BE2C (cell line): ENCODE measurements around the gene ECEL1.

Experiments
- DNase-seq: peaks from one replicate; pipeline ENCODE4 v3.0.0-alpha.2; 2020
- H3K27me3 ChIP-seq: fragments of 250-450 bp; sonication (Bioruptor Pico); 2 replicates; pipeline ENCODE4 v1.5.1; 2020; ENCODE audit warnings: mild to moderate bottlenecking
- H3K36me3 ChIP-seq: fragments of 250-450 bp; sonication (Bioruptor Pico); 2 replicates; pipeline ENCODE4 v1.5.1; 2020; ENCODE audit warnings: mild to moderate bottlenecking
- H3K4me1 ChIP-seq: fragments of 250-450 bp; sonication (Bioruptor Pico); 2 replicates; pipeline ENCODE4 v1.5.1; 2020
- H3K4me3 ChIP-seq: 2 replicates; pipeline ENCODE4 v1.5.1; 2011; ENCODE audit warnings: low read depth, low read length
- H3K9me3 ChIP-seq: fragments of 250-450 bp; sonication (Bioruptor Pico); 2 replicates; pipeline ENCODE4 v1.5.1; 2020
- TF ChIP-seq, protein P1 (sequence below): IDR thresholded peaks from 2 replicates; pipeline ENCODE4 v1.5.1; 2012; ENCODE audit warnings: mild to moderate bottlenecking, low read depth, low read length

The ECEL1 gene

DNA sequence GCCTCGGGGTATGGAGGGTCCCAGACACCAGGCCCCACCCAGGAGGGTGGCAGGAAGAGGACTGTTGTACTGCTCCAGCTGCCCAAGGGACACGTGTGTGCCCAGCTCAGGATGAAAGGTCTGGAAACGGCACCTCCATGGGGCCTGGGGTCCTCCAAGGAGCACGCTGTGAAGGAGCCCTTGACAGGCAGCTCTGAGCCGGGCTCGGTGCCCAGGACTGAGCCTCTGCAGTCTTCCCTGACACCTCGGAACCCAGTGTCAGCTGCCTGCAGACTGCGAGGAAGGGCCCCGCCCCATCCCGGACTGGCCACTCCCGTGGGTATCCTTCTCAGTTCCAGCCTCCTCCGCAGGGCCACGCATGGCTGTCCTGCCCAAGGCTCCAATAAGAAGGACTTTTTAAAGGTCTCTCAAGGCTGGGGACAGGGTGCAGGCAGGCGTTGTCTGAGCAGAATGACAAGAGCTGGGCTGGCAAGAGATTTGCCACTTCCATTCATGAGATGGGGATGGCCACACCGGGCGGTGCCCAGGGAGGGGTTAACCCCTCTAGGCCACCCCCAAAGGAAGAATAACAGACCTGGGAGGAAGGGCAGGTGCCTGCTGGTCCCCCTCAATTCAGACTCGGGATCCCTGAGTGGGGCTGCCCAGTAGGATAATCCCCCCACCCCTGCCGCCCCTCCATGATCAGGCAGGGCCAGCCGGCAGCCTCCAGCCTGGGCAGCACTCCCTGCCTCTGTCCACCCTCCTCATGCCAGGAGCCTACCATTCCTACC lies 8.9 kb downstream of the ECEL1 start:
- Histone ChIP-seq H3K9me3 (no peaks in the 10 kb centered on the region), H3K4me3 (no peak overlapping the region), H3K27me3 (peaks cover 18% of the 10 kb centered on the region), H3K36me3 (no peaks in the 10 kb centered on the region), H3K4me1 (no peaks in the 10 kb centered on the region; the same call in 1 of the 2 replicates)
- peak; percentile 9 for DNase-seq
- TF ChIP-seq, protein P1, sequence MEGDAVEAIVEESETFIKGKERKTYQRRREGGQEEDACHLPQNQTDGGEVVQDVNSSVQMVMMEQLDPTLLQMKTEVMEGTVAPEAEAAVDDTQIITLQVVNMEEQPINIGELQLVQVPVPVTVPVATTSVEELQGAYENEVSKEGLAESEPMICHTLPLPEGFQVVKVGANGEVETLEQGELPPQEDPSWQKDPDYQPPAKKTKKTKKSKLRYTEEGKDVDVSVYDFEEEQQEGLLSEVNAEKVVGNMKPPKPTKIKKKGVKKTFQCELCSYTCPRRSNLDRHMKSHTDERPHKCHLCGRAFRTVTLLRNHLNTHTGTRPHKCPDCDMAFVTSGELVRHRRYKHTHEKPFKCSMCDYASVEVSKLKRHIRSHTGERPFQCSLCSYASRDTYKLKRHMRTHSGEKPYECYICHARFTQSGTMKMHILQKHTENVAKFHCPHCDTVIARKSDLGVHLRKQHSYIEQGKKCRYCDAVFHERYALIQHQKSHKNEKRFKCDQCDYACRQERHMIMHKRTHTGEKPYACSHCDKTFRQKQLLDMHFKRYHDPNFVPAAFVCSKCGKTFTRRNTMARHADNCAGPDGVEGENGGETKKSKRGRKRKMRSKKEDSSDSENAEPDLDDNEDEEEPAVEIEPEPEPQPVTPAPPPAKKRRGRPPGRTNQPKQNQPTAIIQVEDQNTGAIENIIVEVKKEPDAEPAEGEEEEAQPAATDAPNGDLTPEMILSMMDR, result no peak

DNA sequence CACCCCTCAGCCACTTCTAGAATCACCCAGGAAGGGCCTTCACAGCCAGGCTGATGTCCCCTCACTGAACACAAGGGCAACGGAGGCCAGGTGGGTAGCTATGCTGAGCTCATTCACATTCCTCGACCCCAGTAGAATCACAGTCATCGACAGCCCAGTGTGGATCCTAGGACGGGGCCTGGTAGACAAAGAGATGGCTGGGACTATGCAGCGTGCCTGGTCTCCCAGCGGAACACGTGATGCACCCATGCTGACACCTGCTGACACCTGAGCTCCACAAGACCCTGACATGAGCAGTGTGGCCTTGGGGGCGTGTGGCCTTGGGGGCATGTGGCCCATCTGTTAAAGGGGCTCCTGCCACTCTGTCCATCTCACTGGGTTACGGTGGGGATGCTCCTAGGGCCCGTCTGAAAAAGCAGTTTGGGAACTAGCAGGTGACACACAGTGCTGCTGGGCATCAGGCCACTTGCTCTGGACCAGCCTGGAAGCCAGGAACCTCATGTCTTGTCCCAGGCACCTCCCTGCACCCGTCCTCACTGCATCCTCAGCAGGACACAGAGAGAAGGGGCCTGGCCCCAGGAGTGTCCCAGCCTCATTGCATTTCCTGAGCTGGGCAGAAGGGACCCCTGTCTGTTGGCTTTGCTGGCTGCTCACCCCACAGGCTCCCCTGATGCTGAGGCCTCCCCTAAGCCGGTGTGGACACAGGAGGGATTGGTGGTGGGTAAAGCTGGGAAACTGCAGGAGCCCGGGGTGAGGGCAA lies 9.7 kb downstream of the ECEL1 start:
- H3K4me3 ChIP-seq, result no peak overlapping the region
- peaks cover 25% of the 10 kb centered on the region for H3K27me3 ChIP-seq
- H3K4me1 ChIP-seq, result peaks cover 4% of the 10 kb centered on the region; the same call in 1 of the 2 replicates
- TF ChIP-seq, protein P1, result no peak
- peak; percentile 4 for DNase-seq
- H3K9me3 ChIP-seq, result no peaks in the 10 kb centered on the region
- no peaks in the 10 kb centered on the region for H3K36me3 ChIP-seq

DNA sequence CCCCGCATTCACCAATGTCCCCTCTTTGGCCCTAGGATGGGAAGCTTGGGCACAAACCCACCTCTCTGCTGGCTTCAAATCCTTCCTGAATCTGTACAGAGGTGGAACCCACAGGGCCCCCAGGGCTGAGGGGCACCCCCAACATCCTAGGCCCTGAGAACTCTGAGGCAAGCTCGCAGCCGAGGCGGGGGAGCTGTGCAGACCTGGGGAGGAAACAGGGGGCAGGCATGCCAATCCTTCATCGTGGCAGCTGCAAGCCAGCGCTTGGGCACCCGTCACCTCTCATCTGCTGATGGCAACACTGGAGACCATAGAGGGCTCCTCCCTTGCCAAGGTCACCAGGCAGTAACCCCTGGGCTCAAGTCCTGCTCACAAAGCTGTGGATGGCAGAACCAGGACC lies 10.8 kb downstream of the ECEL1 start:
- TF ChIP-seq, protein P1, result no peak
- Histone ChIP-seq H3K36me3 (no peaks in the 10 kb centered on the region), H3K4me3 (no peak overlapping the region), H3K4me1 (peaks cover 4% of the 10 kb centered on the region; the same call in 1 of the 2 replicates), H3K27me3 (peaks cover 34% of the 10 kb centered on the region), H3K9me3 (no peaks in the 10 kb centered on the region)
- no peak for DNase-seq

DNA sequence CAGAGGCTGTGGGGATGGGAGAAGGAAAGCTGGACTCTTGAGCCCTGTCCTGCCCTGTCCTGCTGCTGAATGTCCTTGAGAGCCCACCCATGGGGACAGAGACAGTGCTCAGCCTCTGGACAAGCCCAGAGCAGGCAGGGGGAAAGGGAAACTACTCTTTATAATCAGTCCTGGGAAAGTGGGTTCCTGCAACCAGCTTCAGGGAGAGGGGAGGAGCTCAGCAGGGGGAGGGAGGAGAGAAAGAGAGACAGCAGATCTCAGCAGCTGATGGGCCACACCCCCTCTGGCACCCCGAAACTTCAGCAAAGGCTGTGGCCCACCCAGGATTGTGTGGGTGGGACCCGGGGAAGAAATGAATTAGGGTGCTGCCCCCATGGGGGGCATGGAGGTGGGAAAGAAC lies 11.6 kb downstream of the ECEL1 start:
- TF ChIP-seq, protein P1, result no peak
- peaks cover 39% of the 10 kb centered on the region for H3K27me3 ChIP-seq
- H3K36me3 ChIP-seq, result no peaks in the 10 kb centered on the region
- no peaks in the 10 kb centered on the region for H3K9me3 ChIP-seq
- H3K4me1 ChIP-seq, result peaks cover 4% of the 10 kb centered on the region; the same call in 1 of the 2 replicates
- no peak overlapping the region for H3K4me3 ChIP-seq
- DNase-seq, result no peak

DNA sequence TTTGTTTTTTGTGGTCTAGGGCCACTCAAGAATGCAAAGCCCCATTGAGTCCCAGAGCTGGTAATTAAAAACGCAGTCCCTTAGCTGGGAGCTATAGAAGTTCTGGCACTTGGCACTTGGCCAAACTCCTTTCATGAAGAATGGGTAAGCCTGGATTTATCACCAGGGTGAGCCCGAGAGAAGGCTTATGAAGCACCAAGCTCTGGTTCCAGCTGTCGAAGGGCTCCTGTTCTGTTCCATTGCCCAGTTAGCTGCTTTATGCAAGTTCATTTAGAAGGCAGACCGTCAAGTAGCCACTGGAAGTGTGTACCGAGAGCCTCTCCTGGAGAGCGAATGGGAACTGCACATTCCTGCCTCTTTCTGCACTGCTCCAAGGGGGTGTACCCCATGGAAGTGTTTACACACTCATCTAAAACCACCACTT lies 14.2 kb downstream of the ECEL1 start:
- TF ChIP-seq, protein P1, result peak; percentile 9; the same call in 1 of the 2 replicates
- peak; percentile 84 for DNase-seq
- no peaks in the 10 kb centered on the region for H3K36me3 ChIP-seq
- H3K4me1 ChIP-seq, result peaks cover 4% of the 10 kb centered on the region; the same call in 1 of the 2 replicates
- H3K4me3 ChIP-seq, result no peak overlapping the region
- H3K9me3 ChIP-seq, result no peaks in the 10 kb centered on the region
- H3K27me3 ChIP-seq, result peaks cover 51% of the 10 kb centered on the region
